Nephron (organoid): Measurements from ENCODE around the gene CFAP97D2.
A peak's percentile ranks its signal among the peaks of the same experiment; 100 is the strongest.

ENCODE experiments used
- H3K27ac Mint-ChIP-seq, 3 experiments: 2 replicates each; pipeline ENCODE4 v1.8.0; 2020; ENCODE audit warnings: mixed read lengths in 3 of 3, mild to moderate bottlenecking in 2 of 3, moderate library complexity in 1 of 3
- H3K27me3 Mint-ChIP-seq: 2 replicates; pipeline ENCODE4 v1.8.0; 2021; ENCODE audit warnings: low read depth, mild to moderate bottlenecking, moderate library complexity, mixed read lengths
- H3K36me3 Mint-ChIP-seq: 2 replicates; pipeline ENCODE4 v1.8.0; 2020; ENCODE audit warnings: low read depth, mixed read lengths
- H3K4me1 Mint-ChIP-seq: 2 replicates; pipeline ENCODE4 v1.8.0; 2020; ENCODE audit warnings: mixed read lengths
- H3K4me3 Mint-ChIP-seq, 3 experiments: 2 replicates each; pipeline ENCODE4 v1.8.0; 2020; ENCODE audit warnings: mild to moderate bottlenecking in 3 of 3, mixed read lengths in 3 of 3, moderate library complexity in 2 of 3
- H3K9me3 Mint-ChIP-seq: 2 replicates; pipeline ENCODE4 v1.8.0; 2020; ENCODE audit warnings: mixed read lengths
- TF ChIP-seq, protein P1 (sequence below), 3 experiments: fragments of 200-600 bp; sonication (generic); IDR thresholded peaks; one replicate each; pipeline ENCODE4 v1.5.0; 2021; ENCODE audit warnings: antibody characterized with exemption in 3 of 3; ENCODE audit not compliant: unreplicated experiment in 3 of 3

The CFAP97D2 gene

DNA sequence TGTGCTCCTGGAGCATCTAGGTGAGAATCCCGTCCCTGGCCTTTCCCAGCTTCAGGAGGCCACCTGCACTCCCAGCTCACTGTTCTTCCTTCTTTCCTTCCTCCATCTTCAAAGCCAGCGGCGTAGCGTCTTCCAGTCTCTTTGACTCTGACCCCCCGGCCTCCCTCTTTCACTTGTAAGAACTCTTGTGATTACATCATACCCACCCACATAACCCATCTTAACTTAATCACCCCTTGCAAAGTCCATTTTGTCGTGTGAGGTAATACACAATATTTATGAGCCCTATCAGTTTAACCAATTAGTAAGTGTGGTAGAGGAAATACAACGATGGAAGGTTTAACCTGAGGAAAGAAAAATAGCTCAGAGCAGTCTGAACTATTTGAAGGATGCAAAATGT, 51.1 kb downstream of the CFAP97D2 start:
- Mint-ChIP-seq H3K27me3 (peaks cover 60% of the 10 kb centered on the region), H3K36me3 (no peaks in the 10 kb centered on the region), H3K4me3 (no peak overlapping the region), H3K9me3 (no peaks in the 10 kb centered on the region), H3K27ac (peak overlapping the region in 2 of 3 experiments; percentile 2 to 61), H3K4me1 (peaks cover 3% of the 10 kb centered on the region)
- TF ChIP-seq, protein P1, sequence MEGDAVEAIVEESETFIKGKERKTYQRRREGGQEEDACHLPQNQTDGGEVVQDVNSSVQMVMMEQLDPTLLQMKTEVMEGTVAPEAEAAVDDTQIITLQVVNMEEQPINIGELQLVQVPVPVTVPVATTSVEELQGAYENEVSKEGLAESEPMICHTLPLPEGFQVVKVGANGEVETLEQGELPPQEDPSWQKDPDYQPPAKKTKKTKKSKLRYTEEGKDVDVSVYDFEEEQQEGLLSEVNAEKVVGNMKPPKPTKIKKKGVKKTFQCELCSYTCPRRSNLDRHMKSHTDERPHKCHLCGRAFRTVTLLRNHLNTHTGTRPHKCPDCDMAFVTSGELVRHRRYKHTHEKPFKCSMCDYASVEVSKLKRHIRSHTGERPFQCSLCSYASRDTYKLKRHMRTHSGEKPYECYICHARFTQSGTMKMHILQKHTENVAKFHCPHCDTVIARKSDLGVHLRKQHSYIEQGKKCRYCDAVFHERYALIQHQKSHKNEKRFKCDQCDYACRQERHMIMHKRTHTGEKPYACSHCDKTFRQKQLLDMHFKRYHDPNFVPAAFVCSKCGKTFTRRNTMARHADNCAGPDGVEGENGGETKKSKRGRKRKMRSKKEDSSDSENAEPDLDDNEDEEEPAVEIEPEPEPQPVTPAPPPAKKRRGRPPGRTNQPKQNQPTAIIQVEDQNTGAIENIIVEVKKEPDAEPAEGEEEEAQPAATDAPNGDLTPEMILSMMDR (IDR thresholded peaks at IDR 0.05; ENCODE audit: unreplicated experiment in 3 of 3): no peak

DNA sequence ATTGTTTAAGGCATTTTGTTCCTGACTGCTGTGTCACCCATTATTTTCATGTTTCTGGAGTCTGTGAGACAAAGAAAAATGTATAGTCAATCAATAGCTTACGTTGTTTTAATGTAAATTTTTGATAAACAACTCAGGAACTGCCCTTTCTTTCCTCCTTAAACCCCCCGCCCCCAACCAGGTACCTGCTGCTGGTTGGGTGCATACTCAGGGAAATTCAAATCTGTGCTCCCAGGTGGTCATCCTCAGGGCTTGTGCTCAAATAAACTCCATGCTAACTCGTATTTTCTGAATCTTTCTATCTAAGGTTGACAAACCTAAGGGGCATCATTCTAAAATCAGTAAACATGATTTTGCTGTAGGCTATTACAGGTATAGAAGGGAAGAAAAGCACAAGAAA, 51.5 kb downstream of the CFAP97D2 start:
- no peaks in the 10 kb centered on the region for H3K9me3 Mint-ChIP-seq
- TF ChIP-seq, protein P1 (IDR thresholded peaks at IDR 0.05; ENCODE audit: unreplicated experiment in 3 of 3): no peak
- no peak overlapping the region for H3K27ac Mint-ChIP-seq

DNA sequence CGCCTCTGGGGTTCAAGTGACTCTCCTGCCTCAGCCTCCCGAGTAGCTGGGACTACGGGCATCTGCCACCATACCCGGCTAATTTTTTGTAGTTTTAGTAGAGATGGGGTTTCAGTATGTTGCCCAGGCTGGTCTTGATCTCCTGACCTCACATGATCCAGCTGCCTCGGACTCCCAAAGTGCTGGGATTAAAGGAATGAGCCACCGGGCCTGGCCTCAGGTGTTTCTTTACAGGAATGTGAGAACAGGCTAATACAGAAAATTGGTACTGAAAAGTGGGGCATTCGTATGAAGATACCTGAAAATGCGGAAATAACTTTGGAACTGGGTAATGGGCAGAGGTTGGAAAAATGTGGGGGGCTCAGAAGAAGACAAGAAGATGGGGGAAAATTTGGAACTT, 52.8 kb downstream of the CFAP97D2 start:
- H3K27me3 Mint-ChIP-seq: peaks cover 55% of the 10 kb centered on the region
- no peaks in the 10 kb centered on the region for H3K9me3 Mint-ChIP-seq
- H3K4me1 Mint-ChIP-seq: peaks cover 15% of the 10 kb centered on the region
- TF ChIP-seq, protein P1 (IDR thresholded peaks at IDR 0.05; ENCODE audit: unreplicated experiment in 3 of 3): no peak
- H3K4me3 Mint-ChIP-seq: peak overlapping the region; percentile 2 to 43 (median 19)
- no peaks in the 10 kb centered on the region for H3K36me3 Mint-ChIP-seq
- H3K27ac Mint-ChIP-seq: no peak overlapping the region

More for the DNA sequence above, 51.5 kb downstream of the CFAP97D2 start:
- Mint-ChIP-seq H3K36me3 (no peaks in the 10 kb centered on the region), H3K4me3 (peak overlapping the region in 1 of 3 experiments; percentile 12), H3K27me3 (peaks cover 60% of the 10 kb centered on the region), H3K4me1 (peaks cover 7% of the 10 kb centered on the region)

DNA sequence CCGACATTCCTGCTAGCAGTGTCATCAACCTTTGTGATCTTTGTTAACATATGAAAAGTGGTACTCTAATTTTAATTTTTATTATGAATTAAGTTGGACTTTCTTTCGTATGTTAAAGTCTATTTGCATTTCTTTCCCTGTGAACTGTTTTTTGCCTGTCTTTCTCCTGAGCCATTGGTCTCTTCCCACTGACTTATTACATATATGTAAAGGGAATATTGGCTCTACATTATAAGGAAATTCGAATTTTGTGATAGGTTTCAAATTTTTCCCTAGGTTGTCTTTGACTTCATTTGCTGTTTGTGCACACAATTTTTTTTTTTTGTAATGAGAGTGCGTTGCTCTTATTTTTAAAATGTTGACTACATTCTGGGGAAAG, 55.2 kb downstream of the CFAP97D2 start:
- Mint-ChIP-seq H3K27ac (peak overlapping the region; percentile 73 to 89 (median 80)), H3K9me3 (no peaks in the 10 kb centered on the region), H3K4me3 (peak overlapping the region; percentile 89 to 98 (median 90)), H3K4me1 (peaks cover 20% of the 10 kb centered on the region), H3K36me3 (peaks cover 16% of the 10 kb centered on the region), H3K27me3 (peaks cover 34% of the 10 kb centered on the region)
- TF ChIP-seq, protein P1 (IDR thresholded peaks at IDR 0.05; ENCODE audit: unreplicated experiment in 3 of 3): no peak

DNA sequence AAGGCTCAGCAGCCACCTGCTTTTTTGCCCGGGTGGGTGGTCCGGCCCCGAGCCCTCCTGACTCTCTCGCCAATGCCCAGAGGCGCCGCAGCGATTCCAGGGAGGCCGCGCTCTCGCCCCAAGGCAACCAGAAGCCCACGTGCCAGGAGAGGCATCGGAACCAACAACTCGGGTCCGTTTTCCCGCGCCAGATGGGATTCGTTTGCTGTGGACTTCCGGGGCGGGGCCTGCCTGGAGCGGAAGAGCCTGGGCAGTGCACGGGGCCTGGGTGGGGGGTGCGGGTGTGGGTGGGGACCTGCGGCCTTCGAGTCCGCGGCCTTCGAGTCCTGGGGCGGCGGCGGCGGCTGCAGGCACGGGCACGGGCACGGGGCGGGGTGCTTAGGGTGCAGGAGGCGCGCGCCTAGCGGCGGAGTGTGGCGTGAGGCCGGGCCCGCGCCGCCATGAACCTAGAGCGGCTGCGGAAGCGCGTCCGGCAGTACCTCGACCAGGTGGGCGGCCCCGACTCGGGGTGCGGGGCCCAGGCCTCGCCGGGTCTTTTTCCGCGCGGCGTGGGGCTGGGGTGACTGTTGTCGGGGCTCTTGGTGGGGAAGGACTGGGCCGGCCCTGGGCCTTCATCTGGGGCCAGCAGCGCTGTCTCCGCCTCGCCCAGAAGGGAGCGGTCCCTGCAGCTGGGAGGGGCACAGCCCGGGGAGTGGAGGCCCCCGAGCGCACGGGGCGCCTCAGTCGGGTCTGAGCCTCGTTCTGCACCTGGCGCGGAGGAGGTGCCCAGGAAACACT, 55.8 kb downstream of the CFAP97D2 start, which contains the start of gene CDC16:
TSS of gene CDC16 (plus strand) at position 253 of the 777 bp plus-strand sequence. CDS start at position 441, 188 bp downstream.
- peaks cover 20% of the 10 kb centered on the region for H3K4me1 Mint-ChIP-seq
- no peaks in the 10 kb centered on the region for H3K9me3 Mint-ChIP-seq
- H3K4me3 Mint-ChIP-seq: peak within 1 kb of the TSS; percentile 89 to 98 (median 90)
- peak within 1 kb of the TSS; percentile 86 to 90 (median 89) for H3K27ac Mint-ChIP-seq
- peaks cover 21% of the 10 kb centered on the region for H3K36me3 Mint-ChIP-seq
- TF ChIP-seq, protein P1 (IDR thresholded peaks at IDR 0.05; ENCODE audit: unreplicated experiment in 3 of 3): peak in 1 of 3 experiments; percentile 20
- H3K27me3 Mint-ChIP-seq: peaks cover 28% of the 10 kb centered on the region
